ENCODE data around the gene NOXA1. TPM values are rescaled to one million over a fixed set of nuclear protein-coding genes. Genes with fewer than 3 reads are reported as not detected.
"Not testable (repeated sequence)": the region's sequence is repeated elsewhere in the genome, so short reads cannot be mapped to it uniquely, and the experiment has no call there.

The NOXA1 gene
- polyA plus RNA-seq, 1 donor (not counting 4 experiments of a cell fraction or from before 2014, with no cell fraction given), result 0.09 TPM

DNA sequence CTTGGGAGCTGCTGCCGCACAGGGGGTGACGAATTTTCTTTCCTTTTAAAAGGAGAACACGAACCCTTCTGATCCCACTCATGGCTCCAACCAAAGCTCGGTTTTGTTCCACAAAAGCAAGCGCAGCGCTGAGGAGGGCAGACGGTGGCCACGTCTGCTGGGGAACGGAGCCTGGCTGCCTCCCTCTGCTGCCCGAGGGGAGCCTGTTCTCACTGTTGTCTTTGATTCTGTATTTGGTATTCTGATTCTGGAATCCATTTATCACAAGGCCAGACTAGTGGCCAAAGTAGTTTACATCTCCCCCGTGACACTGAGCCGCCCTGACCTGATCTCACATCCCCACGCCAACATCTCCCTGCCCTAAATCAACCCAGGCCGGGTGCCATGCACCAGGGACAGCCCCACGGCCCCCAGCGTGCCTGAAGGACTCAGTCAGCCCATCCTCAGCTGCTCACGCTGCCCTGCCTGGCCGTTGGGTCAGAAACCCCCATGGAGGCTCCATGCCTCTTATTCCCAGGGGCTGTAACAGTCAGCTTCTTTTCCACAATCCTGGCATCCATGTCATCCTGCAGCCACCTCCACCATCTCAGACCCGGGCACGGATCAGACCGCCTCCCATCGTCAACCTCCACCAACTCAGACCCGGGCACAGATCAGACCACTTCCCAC, 42.7 kb downstream of the NOXA1 start:
- no peaks in the 10 kb centered on the region for H3K4me1 ChIP-seq (ENCODE audit: control insufficient read depth, extremely low read depth, insufficient read depth, low read length)
- H3K9ac ChIP-seq (ENCODE audit: control insufficient read depth, extremely low read depth, insufficient read depth, low read length), result no peak overlapping the region
- no peak for FAIRE-seq
- TF ChIP-seq EZH2 (IDR thresholded peaks at IDR 0.05; ENCODE audit: low read length), result no peak
- no peak for TF ChIP-seq CTCF (optimal IDR thresholded peaks at IDR 0.05 in 1 of 3, IDR thresholded peaks at IDR 0.05 in 1 of 3, conservative IDR thresholded peaks at IDR 0.05 in 1 of 3; ENCODE audit: extremely low read depth in 1 of 3, insufficient read depth in 2 of 3, low read length in 3 of 3)
- H3K9me1 ChIP-seq (ENCODE audit: control insufficient read depth, extremely low read depth, insufficient read depth, low read length), result no peaks in the 10 kb centered on the region
- dilution Hi-C loops (cut with MboI; ENCODE audit: extremely low pct_ligation_motif_present, low sequenced_read_pairs), result no loop called here
- no peak for DNase-seq (ENCODE audit: low read depth, low spot score)
- no peak overlapping the region for H2AFZ ChIP-seq (ENCODE audit: control insufficient read depth, low read length)
- no peak overlapping the region for H3K4me2 ChIP-seq (ENCODE audit: control insufficient read depth, extremely low read depth, insufficient read depth, low read depth, low read length)
- no peak overlapping the region for H3K4me3 ChIP-seq (ENCODE audit: control insufficient read depth in 2 of 3, extremely low read depth in 1 of 3, insufficient read depth in 2 of 3, low read depth in 1 of 3, low read length in 3 of 3)
- no peaks in the 10 kb centered on the region for H3K79me2 ChIP-seq (ENCODE audit: control insufficient read depth, insufficient read depth, low read length)
- no peak overlapping the region for H3K27ac ChIP-seq (ENCODE audit: control insufficient read depth, insufficient read depth, low read length)
- H4K20me1 ChIP-seq (ENCODE audit: control insufficient read depth, extremely low read depth, insufficient read depth, low read length), result no peaks in the 10 kb centered on the region
- no peaks in the 10 kb centered on the region for H3K36me3 ChIP-seq (ENCODE audit: control insufficient read depth in 2 of 2, extremely low read depth in 1 of 2, insufficient read depth in 2 of 2, low read length in 2 of 2)
- H3K9me3 ChIP-seq (ENCODE audit: control insufficient read depth, low read depth, low read length), result no peaks in the 10 kb centered on the region
- peaks cover 15% of the 10 kb centered on the region for H3K27me3 ChIP-seq (ENCODE audit: control insufficient read depth, extremely low read depth, insufficient read depth, low read length)

DNA sequence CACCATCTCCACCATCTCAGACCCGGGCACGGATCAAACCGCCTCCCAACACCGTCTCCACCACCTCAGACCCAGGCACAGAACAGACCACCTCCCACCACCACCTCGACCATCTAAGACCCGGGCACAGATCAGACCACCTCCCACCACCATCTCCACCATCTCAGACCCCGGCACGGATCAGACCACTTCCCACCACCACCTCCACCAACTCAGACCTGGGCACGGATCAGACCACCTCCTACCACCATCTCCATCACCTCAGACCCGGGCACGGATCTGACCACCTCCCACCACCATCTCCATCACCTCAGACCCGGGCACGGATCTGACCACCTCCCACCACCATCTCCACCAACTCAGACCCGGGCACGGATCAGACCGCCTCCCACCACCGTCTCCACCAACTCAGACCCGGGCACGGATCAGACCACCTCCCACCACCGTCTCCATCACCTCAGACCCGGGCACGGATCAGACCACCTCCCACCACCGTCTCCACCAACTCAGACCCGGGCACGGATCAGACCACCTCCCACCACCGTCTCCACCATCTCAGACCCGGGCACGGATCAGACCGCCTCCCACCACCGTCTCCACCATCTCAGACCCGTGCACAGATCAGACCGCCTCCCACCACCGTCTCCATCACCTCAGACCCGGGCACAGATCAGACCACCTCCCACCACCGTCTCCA, 43.3 kb downstream of the NOXA1 start:
- H3K9me3 ChIP-seq (ENCODE audit: control insufficient read depth, low read depth, low read length); H3K4me2 ChIP-seq (ENCODE audit: control insufficient read depth, extremely low read depth, insufficient read depth, low read depth, low read length); H3K9ac ChIP-seq (ENCODE audit: control insufficient read depth, extremely low read depth, insufficient read depth, low read length); H3K9me1 ChIP-seq (ENCODE audit: control insufficient read depth, extremely low read depth, insufficient read depth, low read length); DNase-seq (ENCODE audit: low read depth, low spot score); H4K20me1 ChIP-seq (ENCODE audit: control insufficient read depth, extremely low read depth, insufficient read depth, low read length); H3K4me1 ChIP-seq (ENCODE audit: control insufficient read depth, extremely low read depth, insufficient read depth, low read length); H3K79me2 ChIP-seq (ENCODE audit: control insufficient read depth, insufficient read depth, low read length); H3K27ac ChIP-seq (ENCODE audit: control insufficient read depth, insufficient read depth, low read length); H3K36me3 ChIP-seq (ENCODE audit: control insufficient read depth in 2 of 2, extremely low read depth in 1 of 2, insufficient read depth in 2 of 2, low read length in 2 of 2); dilution Hi-C loops (cut with MboI; ENCODE audit: extremely low pct_ligation_motif_present, low sequenced_read_pairs); H3K4me3 ChIP-seq (ENCODE audit: control insufficient read depth in 2 of 3, extremely low read depth in 1 of 3, insufficient read depth in 2 of 3, low read depth in 1 of 3, low read length in 3 of 3); H2AFZ ChIP-seq (ENCODE audit: control insufficient read depth, low read length); FAIRE-seq: not testable (repeated sequence)
- H3K27me3 ChIP-seq (ENCODE audit: control insufficient read depth, extremely low read depth, insufficient read depth, low read length), result peaks cover 15% of the 10 kb centered on the region

Data from keratinocyte (primary cell).